ENCODE measurements around the gene SECISBP2L.

- no peak for TF ChIP-seq CTCF (conservative IDR thresholded peaks at IDR 0.05; ENCODE audit: low read depth, low read length)
- no peak for TF ChIP-seq EZH2 (IDR thresholded peaks at IDR 0.05; ENCODE audit: borderline replicate concordance, low read depth, low read length, poor library complexity, severe bottlenecking)
These were observed 64.3 kb downstream of the SECISBP2L start for GRCh38 chr15:48981941-48982340.

Measured in A673 (cell line).